Right lobe of liver (tissue), 6 donors: ENCODE data around the gene FAR2. TPM values are rescaled to one million over a fixed set of nuclear protein-coding genes. Genes with fewer than 3 reads are reported as not detected.

Experiments
- ATAC-seq, 4 donors: fragments of 200-7000 bp; cut with Tn5 transposase; one replicate each; pipeline ENCODE4 v1.9.1; 2020; ENCODE audit warnings: mild to moderate bottlenecking in 4 of 4, moderate library complexity in 4 of 4
- DNase-seq, 3 donors: peaks; one replicate each; pipeline ENCODE4 v3.0.0-alpha.2; 2020
- H3K27ac ChIP-seq, 3 donors: fragments of 200-600 bp; one replicate each; pipeline ENCODE4 v1.8.0; 2022
- H3K27me3 ChIP-seq, 2 donors: fragments of 200-600 bp; one replicate each; pipeline ENCODE4 v1.8.0; 2022
- H3K36me3 ChIP-seq, 4 donors: fragments of 200-600 bp; sonication (generic) in 1 of 4; one replicate each; pipeline versions ENCODE4 v1.5.1 to v1.8.0; 2017 to 2022; ENCODE audit warnings: control low read depth in 1 of 4
- H3K4me1 ChIP-seq, 4 donors: fragments of 200-600 bp; sonication (generic) in 1 of 4; one replicate each; pipeline versions ENCODE4 v1.5.1 to v1.8.0; 2017 to 2022; ENCODE audit warnings: control low read depth in 1 of 4
- H3K4me3 ChIP-seq, 3 donors: fragments of 200-600 bp; one replicate each; pipeline ENCODE4 v1.8.0; 2022
- H3K9me3 ChIP-seq, 4 donors: fragments of 200-600 bp; sonication (generic) in 1 of 4; one replicate each; pipeline versions ENCODE4 v1.5.1 to v1.8.0; 2017 to 2022; ENCODE audit warnings: control low read depth in 1 of 4
- CTCF ChIP-seq, 4 donors: fragments of 200-600 bp in 3 of 4; fragments of 450-650 bp in 1 of 4; IDR thresholded peaks; one replicate each; pipeline versions ENCODE4 v1.5.1 to v1.8.0; 2016 to 2022; ENCODE audit warnings: antibody characterized with exemption in 4 of 4, mild to moderate bottlenecking in 2 of 4
- POLR2A ChIP-seq: fragments of 450-650 bp; IDR thresholded peaks from one replicate; pipeline ENCODE4 v1.6.1; 2017; ENCODE audit warnings: antibody characterized with exemption, mild to moderate bottlenecking
- WGBS: methylation state at CpG from one replicate; pipeline ENCODE4 v1.1.6; 2018; ENCODE audit warnings: low coverage, low lambda C conversion rate; ENCODE audit not compliant: insufficient coverage; ENCODE audit errors: missing lambda C conversion rate; 5-methylcytosine and 5-hydroxymethylcytosine counted together
- intact Hi-C, 2 donors: fragments of 100-400 bp; cut with DNase I; formaldehyde crosslinking; loops; one replicate each; pipeline versions ENCODE4 v1.11.2 to v1.14.1; 2022
- total RNA-seq, 6 experiments: library from RNA; depleted of rRNA in 2 of 6; stranded (reverse); fragments of >200 nt in 2 of 6; fragmentation: NEBNext Ultra II Directional in 3 of 6; extraction: Animal tissue kit (Norgen Biotek cat#: 25700) in 3 of 6; gene quantifications; one replicate each; pipeline versions ENCODE4 v1.1.0 to v1.2.4, GENCODE V29; 2016 to 2023
- donor health status: DM: no; HTN: yes; CAD: no.
- donor health status: DM: no; HTN: no; CAD: no.
- donor health status: DM: no; HTN: no; CAD: no.
- donor health status: DM: no; HTN: yes; CAD: no.
- donor health status: DM: no; HTN: yes; CAD: no.

FAR2 gene
- total RNA-seq, 6 experiments from 2014 or later: 0.87 to 3.4 (median 1.9) TPM

GRCh38 chr12:29264424-29264823 lies 115.3 kb downstream of the FAR2 start:
- TF ChIP-seq POLR2A (no peak), CTCF (IDR thresholded peaks at IDR 0.05) (no peak)
- H3K27me3 ChIP-seq: no peaks in the 10 kb centered on the region
- H3K36me3 ChIP-seq: no peaks in the 10 kb centered on the region
- intact Hi-C loops: no loop called here
- no peak overlapping the region for H3K4me3 ChIP-seq
- H3K27ac ChIP-seq: no peak overlapping the region
- no peaks in the 10 kb centered on the region for H3K4me1 ChIP-seq
- peaks cover 0 to 4% (median 0%) of the 10 kb centered on the region in 4 donors for H3K9me3 ChIP-seq
- ATAC-seq: no peak
- no peak for DNase-seq

GRCh38 chr12:29269706-29270408 lies 120.8 kb downstream of the FAR2 start:
- no peak for DNase-seq
- Histone ChIP-seq H3K36me3 (no peaks in the 10 kb centered on the region), H3K4me3 (no peak overlapping the region), H3K4me1 (no peaks in the 10 kb centered on the region), H3K9me3 (no peaks in the 10 kb centered on the region), H3K27me3 (no peaks in the 10 kb centered on the region), H3K27ac (no peak overlapping the region)
- TF ChIP-seq CTCF (IDR thresholded peaks at IDR 0.05) (no peak), POLR2A (no peak)
- no peak for ATAC-seq
- 64% methylated on average over 5 of the region's 5 CpGs for WGBS
- intact Hi-C loops: no loop called here

GRCh38 chr12:29270446-29270845 lies 121.4 kb downstream of the FAR2 start:
- Histone ChIP-seq H3K36me3 (no peaks in the 10 kb centered on the region), H3K9me3 (no peaks in the 10 kb centered on the region), H3K27me3 (no peaks in the 10 kb centered on the region), H3K4me3 (no peak overlapping the region), H3K27ac (no peak overlapping the region), H3K4me1 (no peaks in the 10 kb centered on the region)
- ATAC-seq (no peak), DNase-seq (no peak)
- intact Hi-C loops: no loop called here
- TF ChIP-seq CTCF (IDR thresholded peaks at IDR 0.05) (no peak), POLR2A (no peak)
- WGBS: 75% methylated on average over 4 of the region's 5 CpGs

GRCh38 chr12:29273178-29273843 lies 124.2 kb downstream of the FAR2 start:
- intact Hi-C loops: no loop called here
- Histone ChIP-seq H3K9me3 (no peaks in the 10 kb centered on the region), H3K4me1 (no peaks in the 10 kb centered on the region), H3K27ac (no peak overlapping the region), H3K4me3 (no peak overlapping the region), H3K36me3 (no peaks in the 10 kb centered on the region), H3K27me3 (no peaks in the 10 kb centered on the region)
- TF ChIP-seq POLR2A: no peak
- no peak for TF ChIP-seq CTCF (IDR thresholded peaks at IDR 0.05)
- DNase-seq: no peak
- ATAC-seq: no peak
- WGBS: no CpG with 5 or more reads among the region's 7 CpGs
